ENCODE data around the gene GCH1. TPM values are rescaled to one million over a fixed set of nuclear protein-coding genes. Genes with fewer than 3 reads are reported as not detected.
"Not testable (repeated sequence)": the region's sequence is repeated elsewhere in the genome, so short reads cannot be mapped to it uniquely, and the experiment has no call there.

The GCH1 gene
- total RNA-seq, 2 experiments from 2014 or later, result 35.4 to 38.1 TPM

- peaks cover 26% of the 10 kb centered on the region for H3K27me3 Mint-ChIP-seq
Measured at GRCh38 chr14:54804538-54805041, 98.0 kb downstream of the GCH1 start.

GRCh38 chr14:54803926-54804537 lies 98.6 kb downstream of the GCH1 start:
- TF ChIP-seq, protein P1, sequence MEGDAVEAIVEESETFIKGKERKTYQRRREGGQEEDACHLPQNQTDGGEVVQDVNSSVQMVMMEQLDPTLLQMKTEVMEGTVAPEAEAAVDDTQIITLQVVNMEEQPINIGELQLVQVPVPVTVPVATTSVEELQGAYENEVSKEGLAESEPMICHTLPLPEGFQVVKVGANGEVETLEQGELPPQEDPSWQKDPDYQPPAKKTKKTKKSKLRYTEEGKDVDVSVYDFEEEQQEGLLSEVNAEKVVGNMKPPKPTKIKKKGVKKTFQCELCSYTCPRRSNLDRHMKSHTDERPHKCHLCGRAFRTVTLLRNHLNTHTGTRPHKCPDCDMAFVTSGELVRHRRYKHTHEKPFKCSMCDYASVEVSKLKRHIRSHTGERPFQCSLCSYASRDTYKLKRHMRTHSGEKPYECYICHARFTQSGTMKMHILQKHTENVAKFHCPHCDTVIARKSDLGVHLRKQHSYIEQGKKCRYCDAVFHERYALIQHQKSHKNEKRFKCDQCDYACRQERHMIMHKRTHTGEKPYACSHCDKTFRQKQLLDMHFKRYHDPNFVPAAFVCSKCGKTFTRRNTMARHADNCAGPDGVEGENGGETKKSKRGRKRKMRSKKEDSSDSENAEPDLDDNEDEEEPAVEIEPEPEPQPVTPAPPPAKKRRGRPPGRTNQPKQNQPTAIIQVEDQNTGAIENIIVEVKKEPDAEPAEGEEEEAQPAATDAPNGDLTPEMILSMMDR (IDR thresholded peaks at IDR 0.05), result no peak
- intact Hi-C loops (cut with micrococcal nuclease), result loop anchor here (2.0 kb wide), 2 partner anchors 27 to 239 kb away; no protein-coding TSS in a partner anchor
- H3K4me1 Mint-ChIP-seq (ENCODE audit: low read depth), result no peaks in the 10 kb centered on the region
- DNase-seq, result no peak
- peaks cover 26% of the 10 kb centered on the region for H3K27me3 Mint-ChIP-seq
- no peak for ATAC-seq
- H3K36me3 Mint-ChIP-seq (ENCODE audit: low read depth), result no peaks in the 10 kb centered on the region
- POLR2A ChIA-PET, result interaction anchor here (0.7 to 0.9 kb wide), 2 partner anchors 10 to 237 kb away, joined by 3 to 4 read pairs; partner anchors contain the start of gene SAMD4A
- H3K4me3 Mint-ChIP-seq, result no peak overlapping the region
- CTCF ChIA-PET, result interaction anchor here (1.4 to 10.9 kb wide), 7 partner anchors 10 to 239 kb away, joined by 5 to 93 read pairs (median 37); partner anchors contain the start of gene SAMD4A
- no peak overlapping the region for H3K27ac Mint-ChIP-seq
- no peaks in the 10 kb centered on the region for H3K9me3 Mint-ChIP-seq

More at GRCh38 chr14:54804538-54805041, 98.0 kb downstream of the GCH1 start:
- TF ChIP-seq, protein P1 (IDR thresholded peaks at IDR 0.05), result no peak
- no peak overlapping the region for H3K4me3 Mint-ChIP-seq
- POLR2A ChIA-PET, result interaction anchor here (0.7 kb wide), 1 partner anchor 10 kb away, joined by 3 read pairs; no protein-coding TSS in a partner anchor
- peaks cover under 1% of the 10 kb centered on the region for H3K4me1 Mint-ChIP-seq (ENCODE audit: low read depth)
- ATAC-seq (no peak), DNase-seq (no peak)
- no peak overlapping the region for H3K27ac Mint-ChIP-seq
- no peaks in the 10 kb centered on the region for H3K9me3 Mint-ChIP-seq
- no peaks in the 10 kb centered on the region for H3K36me3 Mint-ChIP-seq (ENCODE audit: low read depth)
- intact Hi-C loops (cut with micrococcal nuclease), result loop anchor here (2.0 kb wide), 1 partner anchor 28 kb away; no protein-coding TSS in a partner anchor
- CTCF ChIA-PET, result interaction anchor here (1.1 to 10.9 kb wide), 14 partner anchors 9 to 278 kb away, joined by 3 to 93 read pairs (median 6); partner anchors contain the start of gene SAMD4A

GRCh38 chr14:54803396-54803795 lies 99.2 kb downstream of the GCH1 start:
- intact Hi-C loops (cut with micrococcal nuclease), result loop anchor here (2.0 kb wide), 1 partner anchor 239 kb away; no protein-coding TSS in a partner anchor
- H3K27me3 Mint-ChIP-seq, result peaks cover 29% of the 10 kb centered on the region
- ATAC-seq, result no peak
- H3K4me1 Mint-ChIP-seq (ENCODE audit: low read depth), result no peaks in the 10 kb centered on the region
- H3K4me3 Mint-ChIP-seq, result no peak overlapping the region
- no peaks in the 10 kb centered on the region for H3K9me3 Mint-ChIP-seq
- H3K27ac Mint-ChIP-seq, result no peak overlapping the region
- DNase-seq, result no peak
- TF ChIP-seq, protein P1 (IDR thresholded peaks at IDR 0.05), result no peak
- H3K36me3 Mint-ChIP-seq (ENCODE audit: low read depth), result no peaks in the 10 kb centered on the region
- ChIA-PET CTCF (interaction anchor here (0.9 to 10.9 kb wide), 8 partner anchors 10 to 245 kb away, joined by 3 to 93 read pairs (median 33); partner anchors contain the start of gene SAMD4A), POLR2A (interaction anchor here (0.6 to 0.9 kb wide), 2 partner anchors 8 to 236 kb away, joined by 3 to 4 read pairs; partner anchors contain the start of gene SAMD4A)

- H3K36me3 Mint-ChIP-seq (ENCODE audit: low read depth); DNase-seq; H3K4me1 Mint-ChIP-seq (ENCODE audit: low read depth); ATAC-seq; H3K4me3 Mint-ChIP-seq; H3K9me3 Mint-ChIP-seq; intact Hi-C loops (cut with micrococcal nuclease); POLR2A ChIA-PET; H3K27ac Mint-ChIP-seq: not testable (repeated sequence)
- CTCF ChIA-PET, result interaction anchor here (10.9 kb wide), 1 partner anchor 26 kb away, joined by 82 read pairs; no protein-coding TSS in a partner anchor
- H3K27me3 Mint-ChIP-seq, result peaks cover 28% of the 10 kb centered on the region
Measured at GRCh38 chr14:54801482-54801881, 101.1 kb downstream of the GCH1 start.

DNA sequence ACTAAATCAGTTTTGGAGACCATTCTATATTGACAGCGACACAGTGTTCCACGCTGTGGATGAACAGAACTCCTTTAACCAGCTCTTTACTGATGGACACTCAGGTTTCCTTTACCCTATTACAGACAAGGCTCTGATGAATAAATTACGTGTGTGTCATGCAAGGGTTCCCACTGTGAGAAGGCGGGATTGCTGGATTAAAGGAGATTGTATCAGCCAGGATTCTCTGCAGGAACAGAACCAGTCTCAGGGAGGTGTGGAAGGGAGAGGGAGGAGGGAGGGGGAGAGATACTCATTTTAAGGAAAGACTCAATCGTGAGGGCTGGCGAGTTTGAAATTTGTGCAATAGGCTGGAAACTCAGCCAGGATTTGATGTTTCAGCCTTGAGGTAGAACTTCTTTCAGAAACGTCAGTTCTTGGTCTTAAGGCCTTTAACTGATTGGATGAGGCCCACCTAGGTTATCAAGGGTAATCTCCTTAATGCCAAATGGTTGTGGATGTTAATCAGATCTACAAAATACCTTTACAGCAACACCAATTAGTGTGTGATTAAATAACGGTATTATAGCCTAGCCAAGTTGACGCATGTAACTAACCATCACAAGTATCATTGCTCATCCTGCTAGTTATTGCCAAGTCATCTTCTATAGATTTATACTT lies 104.0 kb downstream of the GCH1 start:
- no peak overlapping the region for H3K4me3 Mint-ChIP-seq
- intact Hi-C loops (cut with micrococcal nuclease), result no loop called here
- no peak overlapping the region for H3K27ac Mint-ChIP-seq
- no peak for ATAC-seq
- POLR2A ChIA-PET, result no interaction called here
- H3K27me3 Mint-ChIP-seq, result peaks cover 14% of the 10 kb centered on the region
- peaks cover 3% of the 10 kb centered on the region for H3K9me3 Mint-ChIP-seq
- DNase-seq, result no peak
- CTCF ChIA-PET, result no interaction called here
- TF ChIP-seq, protein P1 (IDR thresholded peaks at IDR 0.05), result no peak
- no peaks in the 10 kb centered on the region for H3K4me1 Mint-ChIP-seq (ENCODE audit: low read depth)
- no peaks in the 10 kb centered on the region for H3K36me3 Mint-ChIP-seq (ENCODE audit: low read depth)

All from activated CD8-positive, alpha-beta T cell treated with anti-CD3 and anti-CD28 coated beads for 36 hours (primary cell).